Measurements from ENCODE around the gene FGF7. TPM values are rescaled to one million over a fixed set of nuclear protein-coding genes. Genes with fewer than 3 reads are reported as not detected.
"Not testable (repeated sequence)": the region's sequence is repeated elsewhere in the genome, so short reads cannot be mapped to it uniquely, and the experiment has no call there.

FGF7 gene
- total RNA-seq, 2 experiments from 2014 or later, result not detected

DNA sequence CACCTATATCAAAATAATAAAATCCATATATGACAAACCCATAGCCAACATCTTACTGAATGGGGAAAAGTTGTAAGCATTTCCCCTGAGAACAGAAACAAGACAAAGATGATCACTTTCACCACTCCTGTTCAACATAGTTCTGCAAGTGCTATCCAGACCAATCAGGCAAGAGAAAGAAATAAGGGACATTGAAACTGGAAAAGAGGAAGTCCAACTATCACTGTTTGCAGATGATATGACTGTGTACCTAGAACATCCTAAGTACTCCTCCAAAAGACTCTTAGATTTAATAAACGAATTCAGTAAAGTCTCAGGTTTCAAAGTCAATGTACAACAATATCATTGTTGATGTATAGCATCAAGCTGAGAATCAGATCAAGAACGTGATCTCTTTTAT lies 35.6 kb upstream of the FGF7 start:
- no peak for DNase-seq
- TF ChIP-seq, protein P1, sequence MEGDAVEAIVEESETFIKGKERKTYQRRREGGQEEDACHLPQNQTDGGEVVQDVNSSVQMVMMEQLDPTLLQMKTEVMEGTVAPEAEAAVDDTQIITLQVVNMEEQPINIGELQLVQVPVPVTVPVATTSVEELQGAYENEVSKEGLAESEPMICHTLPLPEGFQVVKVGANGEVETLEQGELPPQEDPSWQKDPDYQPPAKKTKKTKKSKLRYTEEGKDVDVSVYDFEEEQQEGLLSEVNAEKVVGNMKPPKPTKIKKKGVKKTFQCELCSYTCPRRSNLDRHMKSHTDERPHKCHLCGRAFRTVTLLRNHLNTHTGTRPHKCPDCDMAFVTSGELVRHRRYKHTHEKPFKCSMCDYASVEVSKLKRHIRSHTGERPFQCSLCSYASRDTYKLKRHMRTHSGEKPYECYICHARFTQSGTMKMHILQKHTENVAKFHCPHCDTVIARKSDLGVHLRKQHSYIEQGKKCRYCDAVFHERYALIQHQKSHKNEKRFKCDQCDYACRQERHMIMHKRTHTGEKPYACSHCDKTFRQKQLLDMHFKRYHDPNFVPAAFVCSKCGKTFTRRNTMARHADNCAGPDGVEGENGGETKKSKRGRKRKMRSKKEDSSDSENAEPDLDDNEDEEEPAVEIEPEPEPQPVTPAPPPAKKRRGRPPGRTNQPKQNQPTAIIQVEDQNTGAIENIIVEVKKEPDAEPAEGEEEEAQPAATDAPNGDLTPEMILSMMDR (IDR thresholded peaks at IDR 0.05), result no peak
- H3K36me3 Mint-ChIP-seq (ENCODE audit: low read depth), result no peaks in the 10 kb centered on the region
- ChIA-PET POLR2A (no interaction called here), CTCF (no interaction called here)
- H3K4me1 Mint-ChIP-seq (ENCODE audit: low read depth), result no peaks in the 10 kb centered on the region
- intact Hi-C loops (cut with micrococcal nuclease), result no loop called here
- no peak overlapping the region for H3K4me3 Mint-ChIP-seq
- peaks cover 2% of the 10 kb centered on the region for H3K27me3 Mint-ChIP-seq
- peaks cover 1% of the 10 kb centered on the region for H3K9me3 Mint-ChIP-seq
- no peak overlapping the region for H3K27ac Mint-ChIP-seq
- no peak for ATAC-seq

DNA sequence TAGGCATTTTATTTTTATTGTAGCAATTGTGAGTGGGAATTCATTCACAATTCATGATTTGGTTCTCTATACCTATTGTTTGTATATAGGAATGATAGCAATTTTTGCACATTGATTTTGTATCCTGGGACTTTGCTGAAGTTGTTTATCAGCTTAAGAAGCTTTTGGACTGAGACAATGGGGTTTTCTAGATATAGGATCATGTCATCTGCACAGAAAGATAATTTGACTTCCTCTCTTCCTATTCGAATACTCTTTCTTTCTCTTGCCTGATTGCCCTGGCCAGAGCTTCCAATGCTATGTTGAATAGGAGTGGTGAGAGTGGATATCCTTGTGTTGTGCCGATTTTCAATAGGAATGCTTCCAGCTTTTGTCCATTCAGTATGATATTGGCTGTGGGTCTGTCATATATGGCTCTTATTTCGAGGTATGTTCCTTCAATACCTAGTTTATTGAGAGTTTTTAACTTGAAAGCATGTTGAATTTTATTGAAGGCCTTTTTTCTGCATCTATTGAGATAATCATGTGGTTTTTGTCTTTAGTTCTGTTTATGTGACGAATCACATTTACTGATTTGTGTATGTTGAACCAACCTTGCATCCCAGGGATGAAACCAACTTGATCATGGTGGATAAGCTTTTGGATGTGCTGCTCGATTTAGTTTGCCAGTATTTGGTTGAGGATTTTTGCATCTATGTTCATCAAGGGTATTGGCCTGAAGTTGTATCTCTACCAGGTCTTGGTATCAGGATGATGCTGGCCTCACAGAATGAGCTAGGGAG lies 20.3 kb upstream of the FGF7 start:
- H3K4me3 Mint-ChIP-seq; intact Hi-C loops (cut with micrococcal nuclease); H3K27ac Mint-ChIP-seq; ATAC-seq; DNase-seq; H3K9me3 Mint-ChIP-seq; H3K27me3 Mint-ChIP-seq; POLR2A ChIA-PET; CTCF ChIA-PET; H3K4me1 Mint-ChIP-seq (ENCODE audit: low read depth); H3K36me3 Mint-ChIP-seq (ENCODE audit: low read depth): not testable (repeated sequence)

DNA sequence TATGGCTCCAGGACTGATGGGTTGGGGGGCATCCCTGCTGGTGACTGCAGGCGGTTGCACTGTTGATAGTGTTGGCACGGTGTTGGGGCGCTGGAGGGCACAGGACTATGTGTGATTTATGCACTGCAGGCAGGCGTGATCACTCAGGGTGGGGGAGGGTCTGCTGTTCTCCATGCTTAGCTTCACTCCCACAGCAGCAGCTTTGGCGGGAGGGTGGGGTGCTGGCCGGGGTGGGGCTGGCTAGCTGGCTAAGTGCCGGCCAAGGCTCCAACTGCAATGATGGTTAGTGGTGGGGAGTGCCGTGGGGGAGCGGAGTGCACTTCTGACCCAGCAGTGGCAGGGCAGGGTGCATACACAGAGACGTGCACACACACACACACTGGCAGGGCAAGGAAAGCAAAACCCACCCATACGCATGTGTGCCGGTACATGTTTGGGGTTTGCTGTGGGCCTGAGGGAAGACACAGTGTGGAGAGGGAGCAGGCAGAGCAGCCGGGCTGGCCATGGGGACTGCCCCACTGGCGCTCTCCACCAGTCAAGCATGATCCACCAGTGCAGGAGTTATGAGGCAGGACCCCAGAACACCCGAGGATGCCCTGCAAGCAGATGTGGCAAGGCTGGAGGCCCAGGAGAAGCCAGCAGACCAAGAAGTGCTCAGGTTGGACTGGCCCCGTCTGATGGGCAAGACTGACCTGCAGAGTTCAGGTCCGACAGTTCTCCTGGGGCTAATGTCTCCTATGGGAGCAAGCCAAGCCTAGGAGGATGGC lies 16.5 kb upstream of the FGF7 start:
- no peak overlapping the region for H3K4me3 Mint-ChIP-seq
- no peak overlapping the region for H3K27ac Mint-ChIP-seq
- ChIA-PET CTCF (no interaction called here), POLR2A (no interaction called here)
- no peaks in the 10 kb centered on the region for H3K27me3 Mint-ChIP-seq
- H3K36me3 Mint-ChIP-seq (ENCODE audit: low read depth), result no peaks in the 10 kb centered on the region
- intact Hi-C loops (cut with micrococcal nuclease), result no loop called here
- TF ChIP-seq, protein P1 (IDR thresholded peaks at IDR 0.05), result no peak
- peaks cover 3% of the 10 kb centered on the region for H3K9me3 Mint-ChIP-seq
- no peak for ATAC-seq
- no peak for DNase-seq
- no peaks in the 10 kb centered on the region for H3K4me1 Mint-ChIP-seq (ENCODE audit: low read depth)

DNA sequence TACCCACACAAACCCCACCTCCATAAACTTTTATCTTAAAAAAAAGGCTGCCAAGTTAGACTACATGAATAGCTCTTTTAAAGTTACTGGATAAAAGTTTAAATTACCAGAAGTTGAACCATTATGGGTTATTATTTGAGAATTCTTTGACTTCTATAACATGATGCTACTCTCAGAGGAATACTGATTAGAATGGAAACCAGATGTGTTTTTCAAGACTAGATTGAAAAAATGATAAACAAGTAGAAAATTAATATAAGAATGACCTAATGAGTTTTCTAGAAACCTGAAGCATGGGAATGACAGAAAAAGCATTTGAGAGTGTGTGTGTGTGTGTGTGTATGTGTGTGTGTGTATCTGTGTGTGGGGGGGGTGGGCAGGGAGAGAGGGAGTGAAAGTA lies 12.4 kb upstream of the FGF7 start:
- H3K27ac Mint-ChIP-seq, result no peak overlapping the region
- H3K4me1 Mint-ChIP-seq (ENCODE audit: low read depth), result no peaks in the 10 kb centered on the region
- intact Hi-C loops (cut with micrococcal nuclease), result no loop called here
- DNase-seq (no peak), ATAC-seq (no peak)
- H3K36me3 Mint-ChIP-seq (ENCODE audit: low read depth), result no peaks in the 10 kb centered on the region
- TF ChIP-seq, protein P1 (IDR thresholded peaks at IDR 0.05), result no peak
- CTCF ChIA-PET, result interaction anchor here (0.9 kb wide), 1 partner anchor 11 kb away, joined by 5 read pairs; no protein-coding TSS in a partner anchor
- H3K27me3 Mint-ChIP-seq, result peaks cover 9% of the 10 kb centered on the region
- POLR2A ChIA-PET, result no interaction called here
- no peak overlapping the region for H3K4me3 Mint-ChIP-seq
- H3K9me3 Mint-ChIP-seq, result no peaks in the 10 kb centered on the region

DNA sequence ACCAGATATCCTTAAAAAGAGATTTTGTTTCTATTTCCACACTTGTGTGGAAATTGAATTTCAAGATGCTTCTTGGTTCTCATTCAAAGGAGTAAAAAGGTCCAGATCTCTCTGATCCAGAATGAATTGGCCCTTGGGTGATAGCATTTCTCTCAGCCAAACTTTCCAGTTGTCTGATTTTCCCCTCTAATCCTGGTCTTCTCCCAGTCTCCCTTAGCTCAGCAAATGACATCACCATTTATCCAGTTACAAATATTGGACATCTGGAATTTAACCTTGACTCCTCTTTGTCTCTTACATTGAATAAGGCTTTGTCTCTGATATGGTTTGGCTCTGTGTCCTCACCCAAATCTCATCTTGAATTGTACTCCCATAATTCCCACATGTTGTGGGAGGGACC lies 10.2 kb upstream of the FGF7 start:
- no peak overlapping the region for H3K27ac Mint-ChIP-seq

More for the DNA sequence above, 10.2 kb upstream of the FGF7 start:
- no peak overlapping the region for H3K4me3 Mint-ChIP-seq
- peaks cover 9% of the 10 kb centered on the region for H3K27me3 Mint-ChIP-seq
- TF ChIP-seq, protein P1 (IDR thresholded peaks at IDR 0.05), result no peak
- no peak for DNase-seq
- POLR2A ChIA-PET, result no interaction called here
- H3K36me3 Mint-ChIP-seq (ENCODE audit: low read depth), result no peaks in the 10 kb centered on the region
- H3K9me3 Mint-ChIP-seq, result no peaks in the 10 kb centered on the region
- CTCF ChIA-PET, result interaction anchor here (1.2 to 2.4 kb wide), 2 partner anchors 9 to 10 kb away, joined by 3 to 7 read pairs; partner anchors contain the start of gene FGF7
- H3K4me1 Mint-ChIP-seq (ENCODE audit: low read depth), result no peaks in the 10 kb centered on the region
- intact Hi-C loops (cut with micrococcal nuclease), result no loop called here
- no peak for ATAC-seq

All from activated CD8-positive, alpha-beta T cell treated with anti-CD3 and anti-CD28 coated beads for 36 hours (primary cell).